GM12878 (cell line): Measurements from ENCODE around the gene PPP1R18. TPM values are rescaled to one million over a fixed set of nuclear protein-coding genes. Genes with fewer than 3 reads are reported as not detected.

Source experiments
- ATAC-seq: fragments of 200-7000 bp; cut with Tn5 transposase; 3 replicates; pipeline ENCODE4 v1.9.1; 2020; ENCODE audit warnings: mild to moderate bottlenecking, moderate library complexity
- BruUV-seq: library from RNA; stranded (reverse); fragments of 400-500 nt; replicated peaks from 2 replicates; lab custom pipeline; 2021; lab: Mats Ljungman, UMichigan
- CTCF ChIA-PET: fragments of 300-600 bp; sonication (Branson Sonifier 250); formaldehyde crosslinking; extraction: SDS; loops from one replicate; lab custom pipeline; 2021; ENCODE audit warnings: inconsistent platforms; lab: Yijun Ruan, JAX
- POLR2A ChIA-PET: fragments of 350-600 bp; formaldehyde crosslinking; extraction: SDS; loops from one replicate; lab custom pipeline; 2021; ENCODE audit warnings: inconsistent platforms; lab: Charles Lee
- RAD21 ChIA-PET: fragments of 300-600 bp; sonication (Branson Sonifier 250); formaldehyde crosslinking; loops from one replicate; lab custom pipeline; 2023; ENCODE audit warnings: antibody characterized with exemption; ENCODE audit not compliant: unreplicated experiment; lab: Charles Lee
- SMC1A ChIA-PET: fragments of 300-600 bp; sonication (Branson Sonifier 250); formaldehyde crosslinking; loops from one replicate; lab custom pipeline; 2023; ENCODE audit not compliant: unreplicated experiment, uncharacterized antibody; lab: Charles Lee
- DNase-seq: peaks from one replicate; pipeline ENCODE4 v3.0.0-alpha.2; 2011; ENCODE audit warnings: low read depth, low spot score
- FAIRE-seq: peaks from 3 replicates; lab custom pipeline; 2011; peaks lifted over from hg19 to GRCh38; lab: Jason Lieb, UNC
- H2AFZ ChIP-seq: 2 replicates; pipeline ENCODE4 v1.6.0; 2011; ENCODE audit warnings: low read depth, low read length, control low read depth; ENCODE audit not compliant: control insufficient read depth
- H3K27ac ChIP-seq: 2 replicates; pipeline ENCODE4 v1.5.1; 2011; ENCODE audit warnings: control low read depth; ENCODE audit not compliant: control insufficient read depth, insufficient read depth
- H3K27me3 ChIP-seq, 2 experiments: replicated peaks in 1 of 2; 2 replicates each; pipeline versions ENCODE4 v1.6.0 to v1.6.1; 2011; ENCODE audit warnings: low read length in 1 of 2; ENCODE audit not compliant: control insufficient read depth in 2 of 2, insufficient read depth in 2 of 2
- H3K36me3 ChIP-seq, 2 experiments: 2 replicates each; pipeline ENCODE4 v1.5.1; 2011; ENCODE audit warnings: low read length in 1 of 2; ENCODE audit not compliant: control insufficient read depth in 2 of 2, insufficient read depth in 2 of 2
- H3K4me1 ChIP-seq: 2 replicates; pipeline ENCODE4 v1.6.1; 2011; ENCODE audit warnings: mild to moderate bottlenecking, low read length, moderate library complexity, mixed read lengths; ENCODE audit not compliant: control insufficient read depth, insufficient read depth
- H3K4me2 ChIP-seq: 2 replicates; pipeline ENCODE4 v1.6.0; 2011; ENCODE audit warnings: control low read depth; ENCODE audit not compliant: control insufficient read depth, insufficient read depth
- H3K4me3 ChIP-seq: fragments of 200-600 bp; sonication (generic); 2 replicates; pipeline ENCODE4 v1.5.1; 2016
- H3K79me2 ChIP-seq: 2 replicates; pipeline ENCODE4 v1.6.0; 2011; ENCODE audit warnings: low read length; ENCODE audit not compliant: control insufficient read depth, insufficient read depth
- H3K9ac ChIP-seq: 2 replicates; pipeline ENCODE4 v1.8.0; 2011; ENCODE audit warnings: low read length, control low read depth, mixed read lengths; ENCODE audit not compliant: control insufficient read depth, insufficient read depth
- H3K9me3 ChIP-seq: replicated peaks from 3 replicates; pipeline ENCODE4 v1.5.1; 2011; ENCODE audit warnings: mild to moderate bottlenecking, low read length; ENCODE audit not compliant: control insufficient read depth, insufficient read depth
- H4K20me1 ChIP-seq: 2 replicates; pipeline ENCODE4 v1.6.0; 2011; ENCODE audit not compliant: control insufficient read depth, insufficient read depth
- CREB1 ChIP-seq: IDR thresholded peaks from 2 replicates; pipeline ENCODE4 v1.6.1; 2012; ENCODE audit warnings: low read depth, mild to moderate bottlenecking, inconsistent platforms
- MEF2B ChIP-seq: fragments of 450-650 bp; IDR thresholded peaks from 2 replicates; pipeline ENCODE4 v1.6.1; 2018; ENCODE audit warnings: mild to moderate bottlenecking, moderate library complexity; ENCODE audit not compliant: partially characterized antibody, poor library complexity, severe bottlenecking
- MXI1 ChIP-seq: fragments of 150-350 bp; IDR thresholded peaks from 2 replicates; pipeline ENCODE4 v1.6.1; 2011; ENCODE audit warnings: low read depth, mild to moderate bottlenecking, inconsistent platforms, low read length, improper control_type of control experiment
- RFX5 ChIP-seq: IDR thresholded peaks from 2 replicates; pipeline ENCODE4 v1.6.1; 2011; ENCODE audit warnings: low read depth, low read length, improper control_type of control experiment
- YY1 ChIP-seq: IDR thresholded peaks from 2 replicates; pipeline ENCODE4 v1.6.1; 2011; ENCODE audit warnings: low read depth, mild to moderate bottlenecking, low read length
- ZNF207 ChIP-seq: fragments of 450-650 bp; IDR thresholded peaks from 2 replicates; pipeline ENCODE4 v1.6.1; 2014; ENCODE audit warnings: antibody characterized with exemption, mild to moderate bottlenecking, borderline replicate concordance
- ZZZ3 ChIP-seq: IDR thresholded peaks from 2 replicates; pipeline ENCODE4 v1.6.1; 2011; ENCODE audit warnings: low read depth; ENCODE audit not compliant: control insufficient read depth, insufficient read length
- WGBS: methylation state at CpG from one replicate; pipeline ENCODE4 v1.1.6; 2016; ENCODE audit warnings: low lambda C conversion rate; ENCODE audit not compliant: insufficient replicate concordance, insufficient coverage; ENCODE audit errors: missing lambda C conversion rate; 5-methylcytosine and 5-hydroxymethylcytosine counted together
- in situ Hi-C: fragments of 300-500 bp; cut with MboI; formaldehyde crosslinking; loops from 9 replicates; pipeline ENCODE4 v1.14.3; 2018; ENCODE audit warnings: mixed read lengths
- intact Hi-C: fragments of 100-400 bp; cut with micrococcal nuclease; formaldehyde crosslinking; loops from one replicate; pipeline ENCODE4 v1.14.2; 2022; ENCODE audit not compliant: unreplicated experiment
- polyA plus RNA-seq, 11 experiments: library from polyadenylated mRNA; depleted of rRNA in 4 of 11; unstranded in 6 of 11; stranded (reverse) in 5 of 11; fragments of >200 nt; fragmentation: Nextera tagmentation in 4 of 11; fragmentation: Illumina TruSeq in 1 of 11; extraction: Ambion mirVana in 4 of 11; extraction: Trizol in 1 of 11; gene quantifications; 1 replicate in 1 of 11; 2 replicates in 10 of 11; pipeline versions ENCODE4 v1.2.1 to v1.2.3, GENCODE V29; 2011 to 2016; ENCODE audit warnings: inconsistent platforms in 2 of 11, missing spikeins in 2 of 11, low read depth in 1 of 11
- total RNA-seq, 4 experiments: library from RNA; depleted of rRNA in 3 of 4; stranded (reverse); fragments of >200 nt in 3 of 4; fragmentation: Illumina TruSeq in 1 of 4; extraction: Trizol in 1 of 4; gene quantifications; 2 replicates each; pipeline versions ENCODE4 v1.2.1 to v1.2.3, GENCODE V29; 2013 to 2021

Gene PPP1R18
- total and polyA plus RNA-seq, 10 of the 15 experiments (the other 5 are each of a cell fraction or from before 2014, with no cell fraction given), result 21.0 to 119 (median 52.6) TPM

- BruUV-seq, result TSS peak; percentile 45
- no peak for TF ChIP-seq MEF2B
- no peak for TF ChIP-seq CREB1
- no peak for TF ChIP-seq MXI1
- no peak for TF ChIP-seq ZZZ3
- TF ChIP-seq ZNF207, result no peak
- TF ChIP-seq YY1, result no peak
- no peak for TF ChIP-seq RFX5
Measured at GRCh38 chr6:30676660-30677285, 9.7 kb downstream of the PPP1R18 start.

More at GRCh38 chr6:30676660-30677285, 9.7 kb downstream of the PPP1R18 start:
- H3K79me2 ChIP-seq, result peaks cover 45% of the 10 kb centered on the region
- H3K4me3 ChIP-seq, result no peak overlapping the region
- ATAC-seq (no peak), FAIRE-seq (no peak), DNase-seq (no peak)
- H2AFZ ChIP-seq, result no peak overlapping the region
- no peak overlapping the region for H3K27ac ChIP-seq
- ChIA-PET POLR2A (interaction anchor here (9.5 kb wide), 1 partner anchor 43 kb away, joined by 200 read pairs; the partner anchor contains the start of genes MDC1 and TUBB), CTCF (interaction anchor here (1.1 to 9.5 kb wide), 7 partner anchors 8 to 195 kb away, joined by 3 to 487 read pairs (median 14); partner anchors contain the start of genes MDC1 and TUBB), SMC1A (interaction anchor here (11.3 kb wide), 1 partner anchor 47 kb away, joined by 265 read pairs; the partner anchor contains the start of genes MDC1 and TUBB), RAD21 (interaction anchor here (14.2 kb wide), 1 partner anchor 56 kb away, joined by 232 read pairs; no protein-coding TSS in a partner anchor)
- no peak overlapping the region for H3K9ac ChIP-seq
- H3K9me3 ChIP-seq, result no peaks in the 10 kb centered on the region
- H3K4me1 ChIP-seq, result peaks cover 8% of the 10 kb centered on the region
- H4K20me1 ChIP-seq, result peaks cover 5% of the 10 kb centered on the region; the same call in 1 of the 2 replicates
- in situ Hi-C loops (no loop called here), intact Hi-C loops (no loop called here)
- no peak overlapping the region for H3K4me2 ChIP-seq
- no peaks in the 10 kb centered on the region for H3K27me3 ChIP-seq
- peaks cover 10 to 24% of the 10 kb centered on the region in 2 experiments for H3K36me3 ChIP-seq
- WGBS, result 87% methylated on average over 10 of the region's 10 CpGs
